ENCODE results near the gene LRRC59. TPM values are rescaled to one million over a fixed set of nuclear protein-coding genes. Genes with fewer than 3 reads are reported as not detected.

LRRC59 gene
- total RNA-seq, 2 donors from 2014 or later, result 87.9 to 98.2 TPM

- no peaks in the 10 kb centered on the region for H3K9me3 Mint-ChIP-seq
- Histone ChIP-seq H3K9ac (ENCODE audit: extremely low read depth, low read length, poor library complexity, severe bottlenecking) (no peak overlapping the region), H3K27ac (ENCODE audit: low read depth, low read length) (no peak overlapping the region), H3K9me3 (ENCODE audit: control insufficient read depth, low read length) (no peaks in the 10 kb centered on the region), H3K4me3 (ENCODE audit: low read length) (no peak overlapping the region), H3K36me3 (ENCODE audit: control insufficient read depth, insufficient read depth, low read length) (peaks cover 78% of the 10 kb centered on the region), H3K4me1 (ENCODE audit: control insufficient read depth, insufficient read depth, low read length) (no peaks in the 10 kb centered on the region), H3K27me3 (ENCODE audit: control insufficient read depth, insufficient read depth, low read length, poor library complexity, severe bottlenecking) (no peaks in the 10 kb centered on the region)
- H3K4me1 Mint-ChIP-seq, result no peaks in the 10 kb centered on the region
- H3K27ac Mint-ChIP-seq, result no peak overlapping the region
- H3K36me3 Mint-ChIP-seq (ENCODE audit: low read depth), result peaks cover 52% of the 10 kb centered on the region
- H3K27me3 Mint-ChIP-seq (ENCODE audit: insufficient read depth), result no peaks in the 10 kb centered on the region
- no peak for DNase-seq
- no peak for TF ChIP-seq CTCF (conservative IDR thresholded peaks at IDR 0.05)
- WGBS, 2 experiments (ENCODE audit: insufficient coverage in 1 of 2, insufficient read length in 1 of 2), result 95 to 96% methylated on average over 3 of the region's 3 CpGs
- H3K4me3 Mint-ChIP-seq, result no peak overlapping the region
These were observed 15.4 kb downstream of the LRRC59 start for GRCh38 chr17:50381920-50382319.

- Histone ChIP-seq H3K4me1 (ENCODE audit: control insufficient read depth, insufficient read depth, low read length) (no peaks in the 10 kb centered on the region), H3K27me3 (ENCODE audit: control insufficient read depth, insufficient read depth, low read length, poor library complexity, severe bottlenecking) (no peaks in the 10 kb centered on the region), H3K9ac (ENCODE audit: extremely low read depth, low read length, poor library complexity, severe bottlenecking) (no peak overlapping the region), H3K27ac (ENCODE audit: low read depth, low read length) (no peak overlapping the region), H3K36me3 (ENCODE audit: control insufficient read depth, insufficient read depth, low read length) (peaks cover 74% of the 10 kb centered on the region), H3K9me3 (ENCODE audit: control insufficient read depth, low read length) (no peaks in the 10 kb centered on the region), H3K4me3 (ENCODE audit: low read length) (no peak overlapping the region)
- no peak for DNase-seq
- TF ChIP-seq CTCF (conservative IDR thresholded peaks at IDR 0.05), result no peak
- Mint-ChIP-seq H3K27me3 (ENCODE audit: insufficient read depth) (no peaks in the 10 kb centered on the region), H3K9me3 (no peaks in the 10 kb centered on the region), H3K4me3 (no peak overlapping the region), H3K27ac (no peak overlapping the region), H3K4me1 (no peaks in the 10 kb centered on the region), H3K36me3 (ENCODE audit: low read depth) (peaks cover 46% of the 10 kb centered on the region)
- WGBS, 2 experiments (ENCODE audit: insufficient coverage in 1 of 2, insufficient read length in 1 of 2), result 95 to 96% methylated on average over 4 to 7 of the region's 7 CpGs
These were observed 16.0 kb downstream of the LRRC59 start for GRCh38 chr17:50381260-50381815.

GRCh38 chr17:50380369-50381259 is 16.7 kb downstream of the LRRC59 start:
- H3K4me1 ChIP-seq (ENCODE audit: control insufficient read depth, insufficient read depth, low read length), result peaks cover 5% of the 10 kb centered on the region
- no peak overlapping the region for H3K4me3 ChIP-seq (ENCODE audit: low read length)
- H3K27me3 ChIP-seq (ENCODE audit: control insufficient read depth, insufficient read depth, low read length, poor library complexity, severe bottlenecking), result no peaks in the 10 kb centered on the region
- H3K27ac ChIP-seq (ENCODE audit: low read depth, low read length), result no peak overlapping the region
- H3K27ac Mint-ChIP-seq, result no peak overlapping the region
- peaks cover under 1% of the 10 kb centered on the region for H3K4me1 Mint-ChIP-seq
- no peak overlapping the region for H3K4me3 Mint-ChIP-seq
- DNase-seq, result no peak
- H3K9me3 Mint-ChIP-seq, result no peaks in the 10 kb centered on the region
- peaks cover 46% of the 10 kb centered on the region for H3K36me3 Mint-ChIP-seq (ENCODE audit: low read depth)
- H3K9me3 ChIP-seq (ENCODE audit: control insufficient read depth, low read length), result no peaks in the 10 kb centered on the region
- WGBS, 2 experiments (ENCODE audit: insufficient coverage in 1 of 2, insufficient read length in 1 of 2), result 90 to 95% methylated on average over 8 to 13 of the region's 13 CpGs
- no peak overlapping the region for H3K9ac ChIP-seq (ENCODE audit: extremely low read depth, low read length, poor library complexity, severe bottlenecking)
- H3K27me3 Mint-ChIP-seq (ENCODE audit: insufficient read depth), result no peaks in the 10 kb centered on the region
- peak; percentile 42 for TF ChIP-seq CTCF (conservative IDR thresholded peaks at IDR 0.05)
- peaks cover 72% of the 10 kb centered on the region for H3K36me3 ChIP-seq (ENCODE audit: control insufficient read depth, insufficient read depth, low read length)
